Measurements from ENCODE around the gene TMEM225.
"Not testable (repeated sequence)": the region's sequence is repeated elsewhere in the genome, so short reads cannot be mapped to it uniquely, and the experiment has no call there.

The TMEM225 gene, protein sequence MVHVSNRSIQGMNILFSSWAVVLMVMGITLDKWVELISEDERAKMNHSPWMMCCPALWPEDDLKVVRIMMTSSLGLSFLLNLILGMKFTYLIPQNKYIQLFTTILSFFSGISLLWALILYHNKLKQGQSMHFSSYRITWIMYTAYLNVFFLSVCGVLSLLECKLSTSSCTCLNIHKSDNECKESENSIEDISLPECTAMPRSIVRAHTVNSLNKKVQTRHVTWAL

DNA sequence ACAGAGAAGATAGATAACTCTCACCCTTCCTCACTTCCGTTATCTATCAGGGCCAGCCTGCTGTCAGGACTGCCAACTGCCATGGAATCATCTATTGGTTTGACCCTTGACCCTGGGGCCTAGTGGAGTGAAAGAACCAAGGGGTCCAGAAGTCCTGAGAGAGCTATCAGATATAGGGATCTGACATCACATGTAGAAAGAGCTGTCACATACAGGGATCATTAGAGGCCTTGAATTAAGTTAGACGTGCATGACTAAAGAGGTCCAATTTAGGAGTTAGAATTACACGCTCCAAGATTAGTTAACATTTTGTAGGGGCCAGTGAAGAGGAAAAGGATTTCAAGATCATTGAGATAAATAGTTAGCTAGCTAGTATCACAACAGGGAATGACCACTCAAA is at the start of gene TMEM225:
Gene TMEM225, minus strand, starts transcription at position 101 of the 400 bp plus-strand sequence. CDS start 245 bp downstream, outside the sequence.
- DNase-seq (ENCODE audit: low spot score) = no peak

DNA sequence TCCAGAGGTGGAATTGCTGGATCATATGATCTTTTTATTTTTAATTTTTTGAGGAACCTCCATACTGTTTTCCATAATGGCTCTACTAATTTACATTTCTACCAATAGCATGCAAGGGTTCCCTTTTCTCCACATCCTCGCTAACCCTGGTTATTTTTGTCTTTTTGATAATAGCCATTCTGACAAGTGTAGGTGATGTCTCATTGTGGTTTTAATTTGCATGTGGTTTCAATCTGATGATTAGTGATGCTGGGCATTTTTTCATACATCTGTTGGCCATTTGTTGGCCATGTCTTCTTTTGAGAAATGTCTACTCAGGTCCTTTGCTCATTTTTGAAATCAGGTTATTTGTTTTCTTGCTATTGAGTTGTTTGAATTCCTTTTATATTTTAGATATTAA is 38.6 kb upstream of the TMEM225 start:
- no peak for DNase-seq (ENCODE audit: low spot score)

DNA sequence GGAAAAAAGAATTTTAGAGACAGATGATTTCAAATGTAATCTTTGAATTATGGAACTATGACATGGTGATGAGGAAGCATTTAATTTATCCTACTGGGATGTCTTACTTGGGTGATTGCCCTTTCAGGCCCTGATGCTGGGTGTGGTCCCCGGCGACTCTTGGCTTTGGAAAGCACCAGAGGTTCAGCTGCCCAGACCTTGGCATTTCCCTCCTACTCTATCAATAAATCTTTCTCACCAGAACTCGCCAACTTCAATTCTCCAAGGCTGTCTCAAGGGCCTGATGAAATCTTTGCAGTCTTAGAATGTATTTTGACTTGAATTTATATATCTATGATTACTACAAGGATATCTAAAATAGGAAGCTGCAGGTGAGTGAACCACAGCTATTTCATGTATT is 35.5 kb upstream of the TMEM225 start:
- DNase-seq (ENCODE audit: low spot score) = no peak

DNA sequence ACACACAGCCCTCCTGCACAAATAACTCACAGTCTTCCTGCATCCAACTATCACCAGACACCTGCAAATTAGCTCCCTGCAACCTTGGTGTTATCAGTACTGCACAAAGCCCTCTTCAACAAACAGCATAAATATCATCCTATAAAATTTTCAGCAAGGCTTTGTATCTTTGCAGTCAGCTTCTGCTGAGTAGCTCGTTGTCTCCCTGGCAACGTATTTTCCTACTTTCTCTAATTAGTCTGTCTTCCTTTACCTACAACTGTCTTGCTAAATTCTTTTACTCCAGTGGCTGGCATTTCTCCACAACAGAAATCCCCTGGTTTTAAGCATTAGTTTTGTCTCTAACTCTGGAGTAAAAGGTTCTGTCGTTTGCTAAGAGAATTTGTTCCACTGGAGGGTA is 20.4 kb upstream of the TMEM225 start:
- no peak for DNase-seq (ENCODE audit: low spot score)

DNA sequence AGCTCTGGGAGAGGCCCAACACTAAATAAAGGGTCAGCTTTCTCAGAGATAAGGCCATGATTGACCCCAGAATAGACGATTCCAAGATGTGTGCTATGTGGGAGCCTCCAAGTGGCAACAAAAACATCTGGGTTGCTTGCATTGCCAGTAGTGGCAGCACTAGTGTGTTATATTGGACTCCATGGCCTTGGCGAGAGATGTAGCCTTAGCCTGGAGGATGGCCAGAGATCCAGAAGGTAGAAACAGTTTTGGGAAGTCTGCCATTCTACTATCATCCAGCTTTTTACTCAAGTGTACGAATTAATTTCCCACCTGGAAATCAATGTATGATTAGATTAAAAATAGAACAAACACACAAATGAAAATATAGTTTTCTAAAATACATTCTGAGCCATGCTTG is 19.5 kb upstream of the TMEM225 start:
- no peak for DNase-seq (ENCODE audit: low spot score)

DNA sequence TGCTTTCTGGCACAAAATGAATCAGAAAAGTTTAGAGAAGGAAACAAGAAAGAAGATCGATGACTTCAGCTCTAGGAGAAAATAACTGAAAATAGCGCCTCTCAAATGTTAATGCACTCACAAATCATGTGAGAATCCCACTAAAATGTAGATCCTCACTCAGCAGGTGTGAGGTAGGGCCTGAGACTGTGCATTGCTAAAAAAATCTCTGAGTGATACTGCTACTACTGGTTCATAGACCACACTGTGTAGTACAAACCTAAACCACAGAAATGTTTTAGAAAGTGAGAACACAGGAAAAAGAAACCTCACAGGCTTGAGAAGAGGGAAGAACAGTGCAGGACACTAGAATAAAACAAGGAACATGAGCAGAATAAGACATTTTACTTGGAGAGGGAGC is 18.5 kb upstream of the TMEM225 start:
- DNase-seq (ENCODE audit: low spot score) = no peak

DNA sequence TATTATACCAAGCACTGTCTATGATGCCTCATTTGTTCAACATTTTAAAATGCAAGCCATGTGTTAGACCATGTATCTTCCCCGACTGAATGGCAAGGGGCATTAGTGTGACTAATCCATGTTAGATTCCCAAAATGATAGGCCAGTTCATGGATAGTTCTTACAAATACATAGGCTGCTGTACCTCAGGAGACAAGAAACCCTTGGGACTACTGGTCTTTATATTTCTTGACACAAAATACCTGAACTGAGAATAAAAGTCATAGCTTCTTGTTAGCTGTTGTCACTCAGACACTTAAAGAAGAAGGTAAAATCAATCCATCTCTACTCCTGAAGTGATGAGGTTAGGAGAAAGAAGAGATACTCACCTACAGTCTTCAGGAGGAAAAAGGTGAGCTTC is 16.4 kb upstream of the TMEM225 start, which contains the start of gene OR8D4:
Gene OR8D4, plus strand, starts transcription at position 301 of the 400 bp plus-strand sequence. CDS start 4,265 bp downstream, outside the sequence.
- DNase-seq (ENCODE audit: low spot score) = no peak

DNA sequence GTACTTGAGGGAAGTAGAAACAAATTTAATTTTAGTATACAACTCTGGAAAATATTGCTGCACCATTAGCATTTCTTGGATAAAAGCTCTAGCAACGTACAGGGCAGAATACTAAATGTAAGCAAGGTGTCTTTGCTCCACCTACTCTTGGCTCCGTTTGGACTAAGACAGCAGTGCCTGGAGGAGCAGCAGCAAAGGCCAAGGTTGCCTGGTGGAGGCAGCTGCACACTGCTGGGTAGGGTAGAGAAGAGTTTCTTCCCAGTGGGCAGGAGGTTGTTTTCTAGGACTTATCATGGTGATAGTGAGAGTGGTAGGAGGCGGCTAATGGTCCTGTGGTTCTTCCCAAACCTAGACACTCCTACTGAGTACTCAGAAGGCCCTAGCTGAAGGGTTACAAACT is 14.3 kb upstream of the TMEM225 start:
- no peak for DNase-seq (ENCODE audit: low spot score)

DNA sequence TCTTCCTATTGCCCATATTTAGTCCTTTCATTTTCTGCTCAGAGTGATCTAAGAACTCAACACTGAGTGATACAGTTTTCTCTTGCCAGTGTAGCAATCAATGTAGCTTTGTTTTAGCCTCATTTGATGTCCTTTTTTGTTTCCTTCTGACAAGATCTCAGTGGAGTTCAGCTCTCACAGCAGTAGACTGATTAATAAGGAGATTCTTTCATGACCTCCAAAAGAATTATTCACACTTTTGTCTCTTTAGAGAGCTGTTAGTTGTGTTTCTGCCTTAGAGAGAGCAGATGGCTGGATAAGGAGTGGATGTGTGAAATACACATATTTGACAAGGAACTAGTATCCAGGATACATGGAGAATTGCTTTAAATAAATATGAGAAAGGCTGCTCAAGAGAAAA is 6.6 kb upstream of the TMEM225 start:
- DNase-seq (ENCODE audit: low spot score) = no peak

DNA sequence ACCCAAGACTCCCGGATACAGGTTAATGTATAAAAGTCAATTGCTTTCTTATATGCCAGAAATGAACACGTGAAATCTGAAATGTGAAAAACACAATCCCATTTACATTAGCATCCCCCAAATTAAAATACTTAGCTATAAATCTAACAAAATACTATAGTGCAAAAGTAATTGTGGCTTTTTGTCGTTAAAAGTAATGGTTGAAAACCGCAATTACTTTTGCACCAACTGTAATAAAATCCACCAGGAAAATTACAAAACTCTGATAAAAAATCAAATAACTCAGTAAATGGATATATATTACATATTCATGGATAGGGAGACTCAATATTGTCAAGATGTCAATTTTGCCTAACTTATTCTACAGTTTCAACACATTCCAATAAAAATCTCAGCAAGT is 4.6 kb downstream of the TMEM225 start:
- no peak for DNase-seq (ENCODE audit: low spot score)

DNA sequence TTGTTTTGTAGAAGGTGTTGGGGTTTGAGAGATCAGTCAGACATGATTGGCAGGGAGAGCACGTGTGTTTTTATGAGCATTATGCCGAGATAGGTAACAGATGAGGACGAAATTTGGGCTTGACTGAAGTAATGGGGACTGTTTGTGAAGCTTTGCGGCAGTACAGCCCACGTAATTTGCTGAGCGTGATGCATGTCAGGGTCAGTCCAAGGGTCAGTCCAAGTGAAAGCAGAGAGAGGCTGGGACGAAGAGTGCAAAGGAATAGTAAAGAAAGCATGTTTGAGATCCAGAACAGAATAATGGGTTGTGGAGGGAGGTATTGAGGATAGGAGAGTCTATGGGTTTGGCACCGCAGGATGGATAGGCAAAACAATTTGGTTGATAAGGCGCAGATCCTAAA is 17.7 kb downstream of the TMEM225 start:
- not testable (repeated sequence) for DNase-seq (ENCODE audit: low spot score)

DNA sequence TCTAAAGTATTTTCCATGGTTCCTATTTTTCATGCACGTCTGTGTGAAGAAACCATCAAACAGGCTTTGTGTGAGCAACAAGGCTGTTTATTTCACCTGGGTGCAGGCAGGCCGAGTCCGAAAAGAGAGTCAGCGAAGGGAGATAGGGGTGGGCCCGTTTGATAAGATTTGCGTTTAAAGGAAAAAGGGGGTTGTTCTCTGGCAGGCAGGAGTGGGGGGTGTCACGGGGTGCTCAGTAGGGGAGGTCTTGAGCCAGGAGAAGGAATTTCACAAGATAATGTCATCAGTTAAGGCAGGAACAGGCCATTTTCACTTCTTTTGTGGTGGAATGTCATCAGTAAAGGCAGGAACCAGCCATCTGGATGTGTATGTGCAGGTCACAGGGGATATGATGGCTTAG is 20.2 kb downstream of the TMEM225 start:
- not testable (repeated sequence) for DNase-seq (ENCODE audit: low spot score)

DNA sequence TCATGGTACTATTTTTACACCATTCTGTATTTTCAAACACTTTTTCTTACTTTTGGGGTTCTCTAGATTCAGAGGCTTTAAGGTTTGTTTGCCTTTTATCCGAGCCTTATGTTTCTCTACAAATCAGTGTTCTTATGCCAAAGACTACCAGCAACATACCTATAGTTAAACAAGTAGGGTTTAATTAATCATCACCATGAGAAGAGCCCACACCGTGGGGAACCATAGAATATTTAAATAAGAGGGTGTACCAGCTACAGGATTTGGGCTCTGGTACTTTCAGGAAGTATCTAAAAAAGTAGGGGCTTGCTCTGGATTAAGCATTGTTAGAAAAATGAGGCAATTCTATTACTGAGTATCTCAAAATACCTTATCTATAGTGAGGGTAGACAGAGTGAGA is 25.7 kb downstream of the TMEM225 start:
- DNase-seq (ENCODE audit: low spot score) = no peak

DNA sequence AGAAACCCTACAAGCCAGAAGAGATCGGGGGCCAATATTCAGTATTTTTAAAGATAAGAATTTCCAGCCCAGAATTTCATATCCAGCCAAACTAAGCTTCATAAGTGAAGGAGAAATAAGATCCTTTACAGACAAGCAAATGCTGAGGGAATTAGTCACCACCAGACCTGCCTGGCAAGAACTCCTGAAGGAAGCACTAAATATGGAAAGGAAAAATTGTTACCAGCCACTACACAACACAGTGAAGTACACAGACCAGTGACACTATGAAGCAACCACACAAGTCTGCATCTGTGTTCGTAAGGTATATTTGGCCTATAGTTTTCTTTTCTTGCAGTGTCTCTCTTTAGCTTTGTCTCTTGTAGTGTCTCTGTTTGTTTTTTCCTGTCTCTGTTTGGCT is 29.0 kb downstream of the TMEM225 start:
- no peak for DNase-seq (ENCODE audit: low spot score)

DNA sequence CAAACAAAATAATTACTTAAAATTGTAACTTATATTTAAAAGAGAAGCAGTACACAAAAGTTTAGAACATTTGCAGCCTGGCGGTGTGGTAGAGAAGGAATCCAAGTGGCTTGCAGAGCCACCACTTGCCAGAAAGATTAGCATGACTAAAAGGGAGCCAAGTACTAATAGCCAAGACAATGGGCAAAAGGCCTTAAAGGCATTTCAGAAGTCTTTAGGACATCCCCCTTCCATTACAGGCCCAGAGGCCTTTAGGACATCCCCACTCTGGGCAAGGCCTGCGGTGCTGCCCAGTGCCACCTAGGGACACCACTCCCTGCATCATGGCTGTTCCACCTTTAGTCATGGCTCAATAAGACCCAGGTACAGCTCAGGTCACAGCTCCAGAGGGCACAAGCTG is 32.4 kb downstream of the TMEM225 start:
- no peak for DNase-seq (ENCODE audit: low spot score)

DNA sequence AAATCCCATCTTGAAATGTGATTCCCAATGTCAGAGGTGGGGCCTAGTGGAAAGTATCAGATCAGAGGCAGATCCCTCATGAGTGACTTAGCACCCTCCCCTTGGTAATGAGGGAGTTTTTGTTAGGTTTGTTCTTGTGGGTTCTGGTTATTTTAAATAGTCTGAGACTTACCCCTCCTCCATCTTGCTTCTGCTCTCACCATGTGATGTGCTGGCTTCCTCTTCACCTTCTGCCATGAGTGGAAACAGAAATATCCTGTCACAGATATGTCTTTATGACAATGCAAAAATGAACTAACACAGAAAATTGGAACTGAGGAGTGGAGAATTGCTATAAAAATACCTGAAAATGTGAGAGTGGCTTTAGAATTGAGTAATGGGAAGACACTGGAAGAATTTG is 33.1 kb downstream of the TMEM225 start:
- no peak for DNase-seq (ENCODE audit: low spot score)

DNA sequence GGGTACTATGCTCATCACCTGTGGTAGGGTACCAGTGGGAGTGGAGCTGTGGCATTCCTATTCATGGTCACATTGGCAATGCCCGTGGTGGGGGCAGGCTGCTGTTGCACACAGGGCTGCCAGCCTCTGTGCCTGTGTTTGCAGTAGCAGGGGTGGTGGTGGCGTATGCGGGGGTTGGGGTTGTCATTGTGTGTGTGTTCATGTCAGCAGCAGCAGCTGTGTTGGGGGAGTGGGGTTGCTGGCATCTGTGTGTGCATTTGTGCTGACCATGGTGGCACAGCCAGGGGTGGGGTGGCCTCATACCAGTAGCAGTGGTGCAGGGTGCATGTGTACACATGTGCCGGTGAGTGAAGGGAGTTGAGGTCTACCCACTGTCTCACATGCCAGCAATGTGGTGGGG is 34.4 kb downstream of the TMEM225 start:
- no peak for DNase-seq (ENCODE audit: low spot score)

DNA sequence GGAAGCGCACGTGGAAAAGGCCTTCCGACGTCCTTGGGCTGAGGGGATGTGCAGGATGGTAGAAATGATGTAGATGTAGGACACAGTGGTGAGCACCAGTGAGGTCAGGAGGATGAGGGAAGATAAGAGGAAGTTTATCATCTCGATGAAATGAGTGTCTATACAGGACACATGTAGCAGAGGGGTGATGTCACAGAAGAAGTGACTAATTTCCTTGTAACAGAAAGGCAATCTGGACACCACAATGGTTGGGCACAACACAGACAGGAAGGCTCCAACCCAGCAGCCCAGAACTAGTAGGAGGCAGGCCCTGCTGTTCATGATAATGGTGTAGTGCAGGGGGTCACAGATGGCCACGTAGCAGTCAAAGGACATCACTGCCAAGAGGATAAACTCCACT is 44.3 kb downstream of the TMEM225 start:
- DNase-seq (ENCODE audit: low spot score) = no peak

DNA sequence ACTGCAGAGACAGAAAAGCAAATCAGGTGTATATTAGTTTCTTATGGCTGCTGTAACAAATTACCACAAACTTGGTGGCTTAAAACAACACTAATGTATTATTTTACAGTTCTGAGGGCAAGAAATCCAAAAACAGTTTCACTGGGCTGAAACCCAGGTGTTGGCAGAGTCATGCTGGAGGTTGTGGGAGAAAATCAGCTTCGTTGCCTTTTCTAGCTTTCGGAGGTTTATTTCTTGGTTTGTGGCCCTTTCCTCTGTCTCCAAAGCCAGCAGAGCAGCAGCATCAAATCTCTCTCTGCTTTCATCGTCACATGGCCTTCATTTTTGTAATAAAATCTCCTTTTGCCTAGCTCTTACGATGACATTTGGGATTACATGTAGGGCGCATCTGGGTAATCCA is 46.3 kb downstream of the TMEM225 start:
- no peak for DNase-seq (ENCODE audit: low spot score)

DNA sequence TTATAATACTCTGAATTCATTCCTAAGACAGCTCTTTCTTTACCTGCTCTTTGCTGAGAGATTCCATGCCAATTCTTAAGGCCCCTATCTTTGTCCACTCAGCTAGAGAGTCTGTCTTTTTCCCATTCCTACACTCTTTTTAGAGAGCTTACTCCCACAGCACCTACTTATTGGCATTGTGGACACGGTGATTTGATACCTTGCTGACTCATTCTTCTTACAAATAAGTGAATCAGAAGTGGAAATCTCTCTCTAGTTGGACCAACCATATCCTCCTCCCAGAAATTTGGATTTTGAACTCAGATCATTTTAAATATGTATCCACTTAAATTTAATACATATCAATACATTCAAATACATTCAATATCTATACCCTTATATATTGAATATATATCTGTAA is 46.8 kb downstream of the TMEM225 start:
- no peak for DNase-seq (ENCODE audit: low spot score)

DNA sequence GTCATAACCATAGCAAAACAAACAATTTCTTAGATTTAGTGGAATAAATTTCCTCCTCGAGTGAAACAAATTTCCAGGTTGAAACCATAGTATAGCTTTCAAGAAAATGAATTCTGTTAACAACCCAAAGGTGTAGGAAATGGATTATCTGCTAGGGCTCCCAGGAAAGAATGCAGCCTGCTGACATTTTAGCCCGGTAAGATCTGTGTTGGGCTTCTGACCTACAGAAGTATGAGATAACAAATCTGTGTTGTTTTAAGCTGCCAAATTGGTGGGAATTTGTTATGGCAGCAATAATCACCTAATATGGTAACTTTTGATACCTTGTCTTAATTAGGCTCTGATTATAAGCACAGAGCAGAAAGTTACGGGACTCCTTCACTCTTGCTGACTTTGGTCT is 47.3 kb downstream of the TMEM225 start:
- no peak for DNase-seq (ENCODE audit: low spot score)

DNA sequence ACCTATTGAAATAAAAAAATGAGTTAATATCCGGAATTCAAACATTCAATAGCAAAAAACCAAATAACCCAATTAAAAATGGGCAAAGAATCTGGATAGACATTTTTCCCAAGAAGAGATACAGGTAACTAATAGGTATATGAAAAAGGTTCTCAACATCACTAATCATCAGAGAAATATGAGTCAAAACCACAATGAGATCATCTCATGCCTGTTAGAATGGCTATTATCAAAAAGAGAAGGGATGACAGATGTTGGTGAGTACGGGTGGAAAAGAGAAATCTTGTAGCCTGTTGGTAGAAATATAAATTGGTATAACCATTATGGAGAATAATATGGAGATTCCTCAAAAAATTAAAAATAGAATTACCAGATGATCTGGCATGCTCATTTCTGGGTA is 52.4 kb downstream of the TMEM225 start:
- no peak for DNase-seq (ENCODE audit: low spot score)
